A673 (cell line): Measurements from ENCODE around the gene NUP210L. TPM values are rescaled to one million over a fixed set of nuclear protein-coding genes. Genes with fewer than 3 reads are reported as not detected.

Experiments used
- BruUV-seq: library from RNA; stranded (reverse); fragments of 400-500 nt; replicated peaks from 2 replicates; lab custom pipeline; 2021; lab: Mats Ljungman, UMichigan
- CTCF ChIA-PET: fragments of 300-600 bp; sonication (Branson Sonifier 250); formaldehyde crosslinking; loops from one replicate; lab custom pipeline; 2022; ENCODE audit warnings: antibody characterized with exemption; lab: Charles Lee
- POLR2A ChIA-PET: fragments of 300-600 bp; sonication (Branson Sonifier 250); formaldehyde crosslinking; loops from one replicate; lab custom pipeline; 2022; ENCODE audit warnings: antibody characterized with exemption; ENCODE audit not compliant: low non-redundant PET; lab: Charles Lee
- DNase-seq: peaks from one replicate; pipeline ENCODE4 v3.0.0-alpha.2; 2015; ENCODE audit warnings: low spot score
- H3K27ac ChIP-seq: fragments of 200-600 bp; sonication (generic); 2 replicates; pipeline ENCODE4 v1.5.1; 2016; ENCODE audit warnings: mixed run types, low read depth, mild to moderate bottlenecking, mixed read lengths, antibody characterized with exemption, low read length; ENCODE audit not compliant: poor library complexity, severe bottlenecking
- H3K27me3 ChIP-seq: fragments of 200-600 bp; sonication (generic); replicated peaks from 2 replicates; pipeline ENCODE4 v1.6.1; 2017; ENCODE audit warnings: mixed run types, low read depth, mild to moderate bottlenecking, mixed read lengths, antibody characterized with exemption, low read length; ENCODE audit not compliant: insufficient read depth, poor library complexity
- H3K36me3 ChIP-seq: fragments of 200-600 bp; sonication (generic); 2 replicates; pipeline ENCODE4 v1.6.1; 2016; ENCODE audit warnings: mixed run types, mild to moderate bottlenecking, mixed read lengths, antibody characterized with exemption, low read length; ENCODE audit not compliant: insufficient read depth, poor library complexity, severe bottlenecking
- H3K4me1 ChIP-seq: fragments of 200-600 bp; sonication (generic); 2 replicates; pipeline ENCODE4 v1.6.1; 2017; ENCODE audit warnings: mixed run types, mild to moderate bottlenecking, mixed read lengths, antibody characterized with exemption, low read length; ENCODE audit not compliant: insufficient read depth, poor library complexity, severe bottlenecking
- H3K4me3 ChIP-seq: fragments of 200-600 bp; sonication (generic); 2 replicates; pipeline ENCODE4 v1.5.1; 2016; ENCODE audit warnings: low read depth, mixed run types, mild to moderate bottlenecking, mixed read lengths, low read length; ENCODE audit not compliant: poor library complexity, severe bottlenecking
- H3K9me3 ChIP-seq: fragments of 200-600 bp; sonication (generic); 2 replicates; pipeline ENCODE4 v1.6.1; 2016; ENCODE audit warnings: mixed run types, low read depth, mild to moderate bottlenecking, mixed read lengths, antibody characterized with exemption, low read length; ENCODE audit not compliant: poor library complexity, severe bottlenecking
- CTCF ChIP-seq: fragments of 300-800, 200-600 bp; sonication (generic); conservative IDR thresholded peaks from 2 replicates; pipeline ENCODE4 v1.5.1; 2017; ENCODE audit warnings: low read depth, mild to moderate bottlenecking, antibody characterized with exemption, low read length, moderate library complexity, mixed read lengths
- EZH2 ChIP-seq: fragments of 200-600 bp; sonication (generic); IDR thresholded peaks from 2 replicates; pipeline ENCODE4 v1.6.1; 2017; ENCODE audit warnings: borderline replicate concordance, low read depth, mild to moderate bottlenecking, mixed read lengths, antibody characterized with exemption, low read length; ENCODE audit not compliant: poor library complexity, severe bottlenecking
- intact Hi-C: fragments of 100-400 bp; cut with micrococcal nuclease; formaldehyde crosslinking; loops from one replicate; pipeline ENCODE4 v1.10.0; 2022; ENCODE audit not compliant: unreplicated experiment
- total RNA-seq: library from RNA; stranded (reverse); gene quantifications from 2 replicates; pipeline ENCODE4 v1.2.3, GENCODE V29; 2021

The NUP210L gene
- total RNA-seq, 1 experiment from 2014 or later: 0.04 TPM

GRCh38 chr1:154141240-154141639 lies 13.6 kb downstream of the NUP210L start:
- no peaks in the 10 kb centered on the region for H3K27me3 ChIP-seq

GRCh38 chr1:154137888-154138287 lies 17.0 kb downstream of the NUP210L start:
- Histone ChIP-seq H3K36me3 (no peaks in the 10 kb centered on the region), H3K4me3 (no peak overlapping the region), H3K27ac (no peak overlapping the region), H3K4me1 (no peaks in the 10 kb centered on the region), H3K27me3 (no peaks in the 10 kb centered on the region), H3K9me3 (no peaks in the 10 kb centered on the region)
- ChIA-PET CTCF (no interaction called here), POLR2A (no interaction called here)
- intact Hi-C loops: no loop called here
- no TSS peak for BruUV-seq
- no peak for DNase-seq
- TF ChIP-seq EZH2: no peak
- no peak for TF ChIP-seq CTCF

More at GRCh38 chr1:154141240-154141639, 13.6 kb downstream of the NUP210L start:
- no peak overlapping the region for H3K4me3 ChIP-seq
- DNase-seq: peak; percentile 30
- ChIA-PET CTCF (no interaction called here), POLR2A (no interaction called here)
- TF ChIP-seq CTCF (no peak), EZH2 (no peak)
- H3K27ac ChIP-seq: peak overlapping the region; percentile 44
- BruUV-seq: no TSS peak
- no peaks in the 10 kb centered on the region for H3K9me3 ChIP-seq
- intact Hi-C loops: no loop called here
- no peaks in the 10 kb centered on the region for H3K4me1 ChIP-seq
- H3K36me3 ChIP-seq: no peaks in the 10 kb centered on the region

GRCh38 chr1:154133256-154133655 lies 21.6 kb downstream of the NUP210L start:
- no peaks in the 10 kb centered on the region for H3K9me3 ChIP-seq
- no peaks in the 10 kb centered on the region for H3K4me1 ChIP-seq
- DNase-seq: no peak
- TF ChIP-seq CTCF (no peak), EZH2 (no peak)
- H3K27ac ChIP-seq: no peak overlapping the region
- H3K36me3 ChIP-seq: no peaks in the 10 kb centered on the region
- BruUV-seq: no TSS peak
- CTCF ChIA-PET: no interaction called here
- intact Hi-C loops: no loop called here
- POLR2A ChIA-PET: no interaction called here
- H3K4me3 ChIP-seq: no peak overlapping the region
- H3K27me3 ChIP-seq: no peaks in the 10 kb centered on the region
